WTC11 (cell line): ENCODE measurements around the gene IL9. TPM values are rescaled to one million over a fixed set of nuclear protein-coding genes. Genes with fewer than 3 reads are reported as not detected.

Experiments used
- ATAC-seq: fragments of 200-7000 bp; cut with Tn5 transposase; 2 replicates; pipeline ENCODE4 v1.10.0; 2021; ENCODE audit warnings: mild to moderate bottlenecking, moderate library complexity
- CTCF ChIA-PET: fragments of 300-600 bp; sonication (Branson Sonifier 250); formaldehyde crosslinking; loops from one replicate; lab custom pipeline; 2021; ENCODE audit warnings: antibody characterized with exemption; lab: Charles Lee
- POLR2A ChIA-PET: fragments of 350-600 bp; sonication (Branson Sonifier 250); formaldehyde crosslinking; loops from one replicate; lab custom pipeline; 2021; ENCODE audit warnings: antibody characterized with exemption; lab: Charles Lee
- DNase-seq: peaks from one replicate; pipeline ENCODE4 v3.0.0; 2021; ENCODE audit warnings: low spot score
- H3K27ac Mint-ChIP-seq: 2 replicates; pipeline ENCODE4 v1.8.0; 2021; ENCODE audit warnings: mixed read lengths
- H3K27me3 Mint-ChIP-seq: 2 replicates; pipeline ENCODE4 v1.8.0; 2021; ENCODE audit warnings: low read depth, mild to moderate bottlenecking, moderate library complexity, mixed read lengths
- H3K36me3 Mint-ChIP-seq: 2 replicates; pipeline ENCODE4 v1.8.0; 2021; ENCODE audit warnings: mixed read lengths
- H3K4me1 Mint-ChIP-seq: 2 replicates; pipeline ENCODE4 v1.8.0; 2022; ENCODE audit warnings: mixed read lengths
- H3K4me3 Mint-ChIP-seq: 2 replicates; pipeline ENCODE4 v1.8.0; 2021; ENCODE audit warnings: mild to moderate bottlenecking, moderate library complexity, mixed read lengths
- H3K9me3 Mint-ChIP-seq: 2 replicates; pipeline ENCODE4 v1.8.0; 2021; ENCODE audit warnings: mixed read lengths
- CBFB ChIP-seq: sonication (generic); formaldehyde crosslinking; IDR thresholded peaks from 2 replicates; pipeline ENCODE4 v1.8.1; 2022; ENCODE audit warnings: mild to moderate bottlenecking, low read depth, missing genetic modification reagents
- EMX1 ChIP-seq: fragments of 250-450 bp; sonication (Bioruptor Pico); IDR thresholded peaks from 2 replicates; pipeline ENCODE4 v1.8.0; 2021; ENCODE audit warnings: mild to moderate bottlenecking
- ESRRA ChIP-seq: sonication (generic); formaldehyde crosslinking; IDR thresholded peaks from 2 replicates; pipeline ENCODE4 v1.8.1; 2022; ENCODE audit warnings: mild to moderate bottlenecking, missing genetic modification reagents, borderline replicate concordance
- GABPB1 ChIP-seq: sonication (generic); formaldehyde crosslinking; IDR thresholded peaks from 2 replicates; pipeline ENCODE4 v1.8.1; 2023; ENCODE audit warnings: mild to moderate bottlenecking, missing genetic modification reagents
- JAZF1 ChIP-seq: fragments of 250-450 bp; sonication (Bioruptor Pico); IDR thresholded peaks from 2 replicates; pipeline ENCODE4 v1.9.0; 2021; ENCODE audit warnings: moderate library complexity, mild to moderate bottlenecking, inconsistent platforms
- KAT7 ChIP-seq: sonication (generic); formaldehyde crosslinking; IDR thresholded peaks from 2 replicates; pipeline ENCODE4 v1.8.1; 2023; ENCODE audit warnings: missing genetic modification reagents, mild to moderate bottlenecking, borderline replicate concordance
- MLX ChIP-seq: sonication (generic); formaldehyde crosslinking; IDR thresholded peaks from 2 replicates; pipeline ENCODE4 v1.8.1; 2023; ENCODE audit warnings: mild to moderate bottlenecking, missing genetic modification reagents, moderate library complexity
- PREB ChIP-seq: sonication (generic); formaldehyde crosslinking; IDR thresholded peaks from 2 replicates; pipeline ENCODE4 v1.8.1; 2022; ENCODE audit warnings: mild to moderate bottlenecking, missing genetic modification reagents, moderate library complexity, borderline replicate concordance
- PRRX2 ChIP-seq: fragments of 250-450 bp; sonication (Bioruptor Pico); IDR thresholded peaks from 2 replicates; pipeline ENCODE4 v1.8.0; 2021; ENCODE audit warnings: mild to moderate bottlenecking
- RORB ChIP-seq: fragments of 250-450 bp; sonication (Bioruptor Pico); IDR thresholded peaks from 2 replicates; pipeline ENCODE4 v1.9.0; 2021; ENCODE audit warnings: mild to moderate bottlenecking
- TEAD1 ChIP-seq: sonication (generic); formaldehyde crosslinking; IDR thresholded peaks from 2 replicates; pipeline ENCODE4 v1.8.0; 2022; ENCODE audit warnings: mild to moderate bottlenecking, missing genetic modification reagents
- ZBTB43 ChIP-seq: sonication (generic); formaldehyde crosslinking; IDR thresholded peaks from 2 replicates; pipeline ENCODE4 v1.8.1; 2023; ENCODE audit warnings: mild to moderate bottlenecking, missing genetic modification reagents
- ZNF121 ChIP-seq: sonication (generic); formaldehyde crosslinking; IDR thresholded peaks from 2 replicates; pipeline ENCODE4 v1.8.0; 2023; ENCODE audit warnings: missing genetic modification reagents
- ZNF138 ChIP-seq: sonication (generic); formaldehyde crosslinking; conservative IDR thresholded peaks from 2 replicates; pipeline ENCODE4 v1.8.1; 2022; ENCODE audit warnings: mild to moderate bottlenecking, moderate library complexity, missing genetic modification reagents
- ZNF423 ChIP-seq: fragments of 250-450 bp; sonication (Bioruptor Pico); IDR thresholded peaks from 2 replicates; pipeline ENCODE4 v2.1.2; 2022; ENCODE audit warnings: mild to moderate bottlenecking, moderate library complexity
- ZSCAN18 ChIP-seq: fragments of 250-450 bp; sonication (Bioruptor Pico); IDR thresholded peaks from 2 replicates; pipeline ENCODE4 v2.1.2; 2022; ENCODE audit warnings: mild to moderate bottlenecking, moderate library complexity
- total RNA-seq: library from RNA; stranded (reverse); gene quantifications from 3 replicates; pipeline ENCODE4 v1.2.3, GENCODE V29; 2021
- TF ChIP-seq, protein P1 (sequence below): sonication (generic); formaldehyde crosslinking; IDR thresholded peaks from 2 replicates; pipeline ENCODE4 v1.8.1; 2022; ENCODE audit warnings: missing genetic modification reagents, borderline replicate concordance
- TF ChIP-seq, protein P2 (sequence below): fragments of 250-450 bp; sonication (Bioruptor Pico); IDR thresholded peaks from 2 replicates; pipeline ENCODE4 v1.9.0; 2021; ENCODE audit warnings: moderate library complexity, mild to moderate bottlenecking, inconsistent platforms, borderline replicate concordance
- TF ChIP-seq, protein P3 (sequence below): fragments of 250-450 bp; sonication (Bioruptor Pico); conservative IDR thresholded peaks from 2 replicates; pipeline ENCODE4 v1.9.0; 2021; ENCODE audit warnings: mild to moderate bottlenecking
- TF ChIP-seq, protein P4 (sequence below): sonication (generic); formaldehyde crosslinking; IDR thresholded peaks from 2 replicates; pipeline ENCODE4 v1.8.0; 2022; ENCODE audit warnings: mild to moderate bottlenecking, missing genetic modification reagents
- TF ChIP-seq, protein P5 (sequence below): sonication (generic); formaldehyde crosslinking; IDR thresholded peaks from 2 replicates; pipeline ENCODE4 v1.8.1; 2022; ENCODE audit warnings: mild to moderate bottlenecking, moderate library complexity, missing genetic modification reagents

IL9 gene
- total RNA-seq, 1 experiment from 2014 or later: not detected

- TF ChIP-seq CBFB (CRISPR knock-in tag): no peak
- TF ChIP-seq, protein P1, sequence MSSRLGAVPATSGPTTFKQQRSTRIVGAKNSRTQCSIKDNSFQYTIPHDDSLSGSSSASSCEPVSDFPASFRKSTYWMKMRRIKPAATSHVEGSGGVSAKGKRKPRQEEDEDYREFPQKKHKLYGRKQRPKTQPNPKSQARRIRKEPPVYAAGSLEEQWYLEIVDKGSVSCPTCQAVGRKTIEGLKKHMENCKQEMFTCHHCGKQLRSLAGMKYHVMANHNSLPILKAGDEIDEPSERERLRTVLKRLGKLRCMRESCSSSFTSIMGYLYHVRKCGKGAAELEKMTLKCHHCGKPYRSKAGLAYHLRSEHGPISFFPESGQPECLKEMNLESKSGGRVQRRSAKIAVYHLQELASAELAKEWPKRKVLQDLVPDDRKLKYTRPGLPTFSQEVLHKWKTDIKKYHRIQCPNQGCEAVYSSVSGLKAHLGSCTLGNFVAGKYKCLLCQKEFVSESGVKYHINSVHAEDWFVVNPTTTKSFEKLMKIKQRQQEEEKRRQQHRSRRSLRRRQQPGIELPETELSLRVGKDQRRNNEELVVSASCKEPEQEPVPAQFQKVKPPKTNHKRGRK (CRISPR knock-in tag): no peak
- TF ChIP-seq, protein P2, sequence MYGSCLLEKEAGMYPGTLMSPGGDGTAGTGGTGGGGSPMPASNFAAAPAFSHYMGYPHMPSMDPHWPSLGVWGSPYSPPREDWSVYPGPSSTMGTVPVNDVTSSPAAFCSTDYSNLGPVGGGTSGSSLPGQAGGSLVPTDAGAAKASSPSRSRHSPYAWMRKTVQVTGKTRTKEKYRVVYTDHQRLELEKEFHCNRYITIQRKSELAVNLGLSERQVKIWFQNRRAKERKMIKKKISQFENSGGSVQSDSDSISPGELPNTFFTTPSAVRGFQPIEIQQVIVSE: no peak
These were observed 13.8 kb downstream of the IL9 start (continued) for GRCh38 chr5:135881819-135882218.

DNA sequence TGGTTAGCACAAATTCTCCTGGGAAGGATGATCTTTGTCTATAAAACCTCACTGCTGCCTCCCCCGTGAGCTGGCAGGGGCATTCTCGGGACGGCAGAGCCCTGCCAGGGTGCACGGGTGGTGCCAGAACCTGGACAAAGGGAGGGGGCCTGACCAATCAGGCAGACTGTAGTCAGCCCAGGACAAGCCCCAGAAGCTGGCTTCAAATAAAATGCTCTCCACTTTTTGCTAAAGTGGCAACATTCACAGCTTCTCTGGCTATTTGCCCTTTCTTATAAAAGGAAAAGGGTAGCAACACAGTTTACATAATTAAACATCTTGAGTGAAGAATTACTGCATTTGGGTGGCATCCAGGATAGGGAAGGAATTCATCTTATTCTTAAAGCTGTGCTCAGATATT lies 14.4 kb downstream of the IL9 start:
- no peaks in the 10 kb centered on the region for H3K27me3 Mint-ChIP-seq
- CTCF ChIA-PET: interaction anchor here (1.1 to 3.7 kb wide), 8 partner anchors 10 to 415 kb away, joined by 3 to 17 read pairs (median 5); no protein-coding TSS in a partner anchor

GRCh38 chr5:135880801-135881200 lies 14.8 kb downstream of the IL9 start:
- H3K27me3 Mint-ChIP-seq: no peaks in the 10 kb centered on the region
- TF ChIP-seq MLX (CRISPR knock-in tag): no peak
- no peak for TF ChIP-seq RORB
- TF ChIP-seq, protein P3, sequence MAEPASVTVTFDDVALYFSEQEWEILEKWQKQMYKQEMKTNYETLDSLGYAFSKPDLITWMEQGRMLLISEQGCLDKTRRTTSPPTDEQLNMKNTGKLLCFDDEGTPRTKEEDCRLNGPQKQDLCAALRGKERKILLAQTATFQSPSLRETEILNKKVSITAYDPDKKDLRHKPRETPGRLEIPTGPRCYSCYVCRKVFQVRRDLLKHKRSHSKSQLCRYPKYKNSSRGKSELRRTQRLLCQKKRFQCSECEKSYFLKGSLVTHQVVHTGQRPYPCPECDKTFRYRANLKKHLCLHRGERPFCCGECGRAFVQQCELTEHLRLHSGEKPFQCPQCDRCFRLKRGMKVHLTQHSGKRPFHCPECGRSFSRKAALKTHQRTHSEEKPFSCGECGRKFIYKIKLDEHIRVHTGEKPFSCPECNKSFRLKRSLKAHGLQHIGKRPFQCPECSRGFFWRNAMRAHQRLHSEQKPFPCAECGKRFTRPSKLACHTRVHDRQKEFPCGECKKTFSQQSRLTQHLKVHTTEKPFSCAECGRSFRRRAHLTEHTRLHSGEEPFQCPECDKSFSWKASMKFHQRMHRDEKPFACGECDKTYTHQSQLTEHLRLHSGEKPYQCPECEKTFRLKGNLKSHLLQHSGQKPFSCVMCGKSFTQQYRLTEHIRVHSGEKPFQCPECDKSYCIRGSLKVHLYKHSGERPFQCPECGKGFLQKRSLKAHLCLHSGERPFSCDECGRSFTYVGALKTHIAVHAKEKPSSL (CRISPR knock-in tag): no peak
- no peak for TF ChIP-seq EMX1 (CRISPR knock-in tag)
- TF ChIP-seq, protein P4, sequence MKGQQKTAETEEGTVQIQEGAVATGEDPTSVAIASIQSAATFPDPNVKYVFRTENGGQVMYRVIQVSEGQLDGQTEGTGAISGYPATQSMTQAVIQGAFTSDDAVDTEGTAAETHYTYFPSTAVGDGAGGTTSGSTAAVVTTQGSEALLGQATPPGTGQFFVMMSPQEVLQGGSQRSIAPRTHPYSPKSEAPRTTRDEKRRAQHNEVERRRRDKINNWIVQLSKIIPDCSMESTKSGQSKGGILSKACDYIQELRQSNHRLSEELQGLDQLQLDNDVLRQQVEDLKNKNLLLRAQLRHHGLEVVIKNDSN (CRISPR knock-in tag): no peak
- no peak for TF ChIP-seq ZNF138 (CRISPR knock-in tag)
- TF ChIP-seq ESRRA: no peak

More for the DNA sequence above, 14.4 kb downstream of the IL9 start:
- Mint-ChIP-seq H3K4me3 (no peak overlapping the region), H3K9me3 (no peaks in the 10 kb centered on the region), H3K4me1 (peaks cover 22% of the 10 kb centered on the region), H3K36me3 (no peaks in the 10 kb centered on the region), H3K27ac (no peak overlapping the region)
- ATAC-seq (no peak), DNase-seq (no peak)
- POLR2A ChIA-PET: no interaction called here
- TF ChIP-seq KAT7 (CRISPR knock-in tag) (no peak), JAZF1 (CRISPR knock-in tag) (no peak), PRRX2 (CRISPR knock-in tag) (no peak), ZNF121 (CRISPR knock-in tag) (no peak), ZSCAN18 (CRISPR knock-in tag) (no peak), GABPB1 (CRISPR knock-in tag) (no peak), ESRRA (no peak), ZNF423 (no peak), TEAD1 (CRISPR knock-in tag) (no peak), ZBTB43 (CRISPR knock-in tag) (no peak), PREB (CRISPR knock-in tag) (no peak)
- TF ChIP-seq, protein P5, sequence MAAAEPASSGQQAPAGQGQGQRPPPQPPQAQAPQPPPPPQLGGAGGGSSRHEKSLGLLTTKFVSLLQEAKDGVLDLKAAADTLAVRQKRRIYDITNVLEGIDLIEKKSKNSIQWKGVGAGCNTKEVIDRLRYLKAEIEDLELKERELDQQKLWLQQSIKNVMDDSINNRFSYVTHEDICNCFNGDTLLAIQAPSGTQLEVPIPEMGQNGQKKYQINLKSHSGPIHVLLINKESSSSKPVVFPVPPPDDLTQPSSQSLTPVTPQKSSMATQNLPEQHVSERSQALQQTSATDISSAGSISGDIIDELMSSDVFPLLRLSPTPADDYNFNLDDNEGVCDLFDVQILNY (CRISPR knock-in tag): no peak

More at GRCh38 chr5:135880801-135881200, 14.8 kb downstream of the IL9 start:
- ChIA-PET CTCF (interaction anchor here (1.0 to 3.7 kb wide), 10 partner anchors 44 to 327 kb away, joined by 3 to 17 read pairs (median 5); no protein-coding TSS in a partner anchor), POLR2A (no interaction called here)
- ATAC-seq: no peak
- Mint-ChIP-seq H3K36me3 (no peaks in the 10 kb centered on the region), H3K9me3 (no peaks in the 10 kb centered on the region), H3K27ac (no peak overlapping the region), H3K4me3 (no peak overlapping the region), H3K4me1 (peaks cover 22% of the 10 kb centered on the region)
- no peak for DNase-seq
